ENCODE measurements around the gene ADGRL1.
"Not testable (repeated sequence)": the region's sequence is repeated elsewhere in the genome, so short reads cannot be mapped to it uniquely, and the experiment has no call there.

DNA sequence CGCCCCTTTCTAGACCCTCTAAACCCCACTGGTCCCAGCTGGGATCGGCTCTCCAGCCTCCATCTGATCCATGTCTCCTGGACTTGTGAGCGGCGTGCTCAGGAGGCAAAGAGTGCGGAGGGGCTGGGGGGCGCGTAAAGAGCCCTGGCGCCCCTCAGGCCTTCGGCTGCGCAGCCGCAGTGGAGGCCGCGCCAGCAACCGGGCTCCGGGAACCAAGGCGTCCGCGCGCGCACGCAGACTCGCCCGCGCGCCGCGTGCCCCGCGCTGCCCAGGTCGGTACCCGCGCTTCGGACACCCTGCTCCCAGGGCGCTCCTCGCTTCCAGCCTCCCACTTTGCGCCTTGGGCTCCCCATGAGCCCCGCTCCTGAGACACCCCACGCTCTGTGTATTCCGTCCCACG lies 3.4 kb upstream of the ADGRL1 start:
- not testable (repeated sequence) for TF ChIP-seq CTCF (IDR thresholded peaks at IDR 0.05; ENCODE audit: borderline replicate concordance, extremely low read depth, low read length, poor library complexity, severe bottlenecking); EZH2 (IDR thresholded peaks at IDR 0.05; ENCODE audit: borderline replicate concordance, low read depth, low read length, severe bottlenecking)

Measured in DND-41 (cell line).